ENCODE measurements around the gene TDRD3.

TDRD3 gene

DNA sequence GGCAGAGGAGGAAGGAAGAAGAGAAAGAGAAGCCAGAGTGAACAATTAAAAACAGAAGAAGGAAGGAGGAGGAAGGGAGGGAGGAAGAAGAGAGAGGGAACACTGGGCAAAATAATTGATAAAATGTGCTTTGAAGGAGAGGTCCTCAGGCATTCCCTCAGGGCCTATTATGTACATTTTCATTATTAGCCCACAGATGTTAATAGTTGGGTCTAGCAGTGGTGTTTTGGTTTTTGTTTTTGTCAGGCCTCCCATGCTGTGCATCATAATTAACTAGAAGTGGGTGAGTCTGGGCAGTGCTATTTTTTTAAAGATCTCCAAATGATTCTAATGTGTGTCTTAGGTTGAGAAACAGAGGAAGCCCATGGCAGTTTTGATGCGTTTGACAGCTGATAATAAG lies 178.1 kb downstream of the TDRD3 start:
- DNase-seq (ENCODE audit: low spot score) = no peak

GRCh38 chr13:60577761-60578160 lies 180.7 kb downstream of the TDRD3 start:
- no peak for DNase-seq (ENCODE audit: low spot score)

GRCh38 chr13:60583196-60583888 lies 186.3 kb downstream of the TDRD3 start:
- DNase-seq (ENCODE audit: low spot score) = no peak

DNA sequence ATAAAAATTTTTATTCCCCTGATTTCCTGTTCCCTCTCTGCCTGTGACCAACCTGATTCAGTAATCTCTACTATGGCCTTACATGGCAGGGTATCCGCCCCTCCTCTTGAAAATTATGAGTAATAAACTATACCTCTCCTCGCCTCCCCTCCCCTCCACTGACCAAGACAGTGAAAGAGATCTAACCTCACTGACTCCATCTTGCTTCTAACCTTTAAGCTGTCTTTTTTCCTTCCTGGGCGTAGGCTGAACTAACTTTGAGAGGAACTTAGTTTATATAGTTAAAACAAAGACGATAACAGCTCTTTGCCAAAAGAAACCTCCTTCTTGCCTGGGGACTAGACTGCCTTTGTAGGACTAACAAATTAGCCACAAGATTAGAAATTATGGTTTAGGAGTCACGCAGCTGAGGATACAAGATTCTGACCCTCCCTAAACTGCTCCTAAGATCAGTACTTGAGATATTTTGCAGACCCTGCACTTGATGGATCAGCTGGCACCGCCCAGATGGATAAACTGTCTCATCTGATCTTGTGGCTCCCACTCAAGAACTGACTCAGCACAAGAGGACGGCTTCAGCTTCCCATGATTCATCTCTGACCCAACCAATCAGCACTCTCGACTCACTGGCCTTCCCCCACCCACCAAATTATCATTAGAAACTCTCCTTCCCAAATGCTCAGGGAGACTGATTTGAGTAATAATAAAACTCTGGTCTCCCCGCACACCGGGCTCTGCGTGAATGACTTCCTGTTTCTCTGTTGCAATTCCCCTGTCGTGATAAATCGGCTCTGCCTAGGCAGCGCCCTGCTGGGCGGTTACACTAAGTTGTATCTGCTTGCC lies 187.1 kb downstream of the TDRD3 start:
- no peak for DNase-seq (ENCODE audit: low spot score)

- no peak for DNase-seq (ENCODE audit: low spot score)
Observed at GRCh38 chr13:60584976-60585375, 188.0 kb downstream of the TDRD3 start.

GRCh38 chr13:60590800-60591747 lies 194.1 kb downstream of the TDRD3 start:
- no peak for DNase-seq (ENCODE audit: low spot score)

DNA sequence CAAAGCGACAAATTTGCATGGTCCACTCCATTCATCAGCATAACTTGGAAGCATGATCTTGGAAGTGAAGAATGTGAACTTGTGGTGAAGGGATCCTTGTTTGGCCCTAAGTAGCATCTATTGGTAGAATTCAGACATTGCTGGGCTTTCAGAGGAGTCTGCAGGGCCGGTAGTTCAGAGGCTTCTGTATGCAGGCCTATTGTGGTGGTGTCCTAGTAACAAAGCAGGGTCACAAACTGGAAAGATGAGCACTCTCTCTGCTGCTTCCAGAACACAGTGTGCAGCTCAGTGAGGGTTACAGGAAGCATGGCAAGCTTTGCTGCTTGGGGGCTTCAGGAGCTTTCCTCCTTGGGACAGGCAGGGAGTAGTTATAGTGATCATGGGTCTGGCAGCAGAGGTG lies 206.0 kb downstream of the TDRD3 start:
- no peak for DNase-seq (ENCODE audit: low spot score)

GRCh38 chr13:60604058-60604457 lies 207.0 kb downstream of the TDRD3 start:
- no peak for DNase-seq (ENCODE audit: low spot score)

GRCh38 chr13:60608954-60609353 lies 211.9 kb downstream of the TDRD3 start:
- no peak for DNase-seq (ENCODE audit: low spot score)

- DNase-seq (ENCODE audit: low spot score) = no peak
Observed at GRCh38 chr13:60611523-60611922, 214.5 kb downstream of the TDRD3 start.

- no peak for DNase-seq (ENCODE audit: low spot score)
Observed at GRCh38 chr13:60612593-60612992, 215.6 kb downstream of the TDRD3 start.

- no peak for DNase-seq (ENCODE audit: low spot score)
Observed at GRCh38 chr13:60613080-60613479, 216.1 kb downstream of the TDRD3 start.

GRCh38 chr13:60617991-60618733 lies 221.1 kb downstream of the TDRD3 start:
- peak; percentile 3 for DNase-seq (ENCODE audit: low spot score)

DNA sequence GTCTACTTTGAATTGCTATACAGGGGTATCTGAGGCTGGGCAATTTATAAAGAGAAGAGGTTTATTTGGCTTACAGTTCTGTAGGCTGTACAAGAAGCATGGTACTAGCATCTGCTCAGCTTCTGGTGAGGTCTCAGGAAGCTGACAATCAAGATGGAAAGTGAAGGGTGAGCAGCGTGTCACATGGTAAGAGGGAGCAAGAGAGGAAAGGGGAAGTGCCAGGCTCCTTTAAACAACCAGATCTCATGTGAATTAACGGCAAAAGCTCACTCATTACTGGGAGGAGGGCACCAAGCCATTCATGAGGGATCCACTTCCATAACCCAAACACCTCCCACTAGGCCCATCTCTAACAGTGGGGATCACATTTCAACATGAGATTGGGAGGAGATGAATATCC lies 222.4 kb downstream of the TDRD3 start:
- DNase-seq (ENCODE audit: low spot score) = no peak

DNA sequence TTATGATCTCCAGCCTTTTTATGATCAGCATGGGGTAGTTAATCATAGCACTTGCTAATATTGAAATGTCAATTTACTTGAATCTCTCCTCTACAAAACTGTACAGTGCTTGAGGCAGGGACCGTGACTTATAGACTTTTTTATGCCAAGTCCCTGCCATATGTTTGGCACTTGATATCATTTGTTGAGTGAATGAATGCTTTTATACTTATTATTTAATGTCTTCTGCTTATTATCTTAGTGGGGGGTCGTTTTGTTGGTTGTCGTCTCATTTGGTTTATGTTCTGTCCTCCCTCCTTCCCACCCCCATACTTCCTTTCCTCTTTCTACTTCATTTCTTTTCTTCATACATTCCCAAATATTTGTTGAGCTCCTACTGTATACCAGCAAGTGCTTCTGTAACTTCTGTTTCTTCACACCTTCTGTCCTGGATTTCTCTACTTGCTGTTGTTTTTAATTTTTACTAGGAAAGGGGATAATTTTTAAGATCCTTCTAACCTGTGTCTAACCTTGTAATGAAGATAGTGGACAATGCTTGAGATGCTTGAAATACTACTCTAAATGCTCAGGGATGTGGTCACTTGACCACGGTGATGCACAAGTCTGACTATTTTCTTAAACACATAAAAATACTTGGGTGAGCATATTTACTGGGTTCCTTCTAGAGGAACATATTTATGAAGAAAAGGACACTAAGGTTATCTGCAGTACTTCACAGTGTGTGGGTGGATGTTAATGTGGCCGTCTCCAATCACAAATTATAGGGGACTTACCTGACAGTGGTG lies 223.8 kb downstream of the TDRD3 start:
- DNase-seq (ENCODE audit: low spot score) = no peak

- DNase-seq (ENCODE audit: low spot score) = no peak
Observed at GRCh38 chr13:60623151-60623550, 226.1 kb downstream of the TDRD3 start.

Measured in HuH-7 (cell line).